IMR-90 (cell line): Measurements from ENCODE around the gene BANP. TPM values are rescaled to one million over a fixed set of nuclear protein-coding genes. Genes with fewer than 3 reads are reported as not detected.

Experiments used
- ATAC-seq: fragments of 200-7000 bp; cut with Tn5 transposase; 2 replicates; pipeline ENCODE4 v1.9.1; 2020; ENCODE audit warnings: low read depth, mild to moderate bottlenecking, moderate library complexity
- BruUV-seq: library from RNA; stranded (reverse); fragments of 400-500 nt; replicated peaks from 2 replicates; lab custom pipeline; 2021; lab: Mats Ljungman, UMichigan
- CTCF ChIA-PET: fragments of 300-600 bp; formaldehyde crosslinking; extraction: SDS; loops from one replicate; lab custom pipeline; 2021; ENCODE audit warnings: antibody characterized with exemption; lab: Yijun Ruan, JAX
- POLR2A ChIA-PET: fragments of 300-600 bp; sonication (Branson Sonifier 250); formaldehyde crosslinking; loops from one replicate; lab custom pipeline; 2022; ENCODE audit warnings: antibody characterized with exemption; ENCODE audit not compliant: unreplicated experiment; lab: Charles Lee
- DNase-seq: peaks from one replicate; pipeline ENCODE4 v3.0.0; 2013
- H2AFZ ChIP-seq: replicated peaks from 2 replicates; pipeline ENCODE3; 2013; ENCODE audit warnings: low read length, mild to moderate bottlenecking; ENCODE audit not compliant: poor library complexity
- H2AK5ac ChIP-seq: 2 replicates; pipeline ENCODE4 v1.6.1; 2013; ENCODE audit warnings: low read depth, low read length, inconsistent platforms
- H2AK9ac ChIP-seq: replicated peaks from 2 replicates; pipeline ENCODE3; 2013; ENCODE audit warnings: mild to moderate bottlenecking, low read depth, low read length, moderate library complexity; ENCODE audit not compliant: poor library complexity
- H2BK120ac ChIP-seq: 2 replicates; pipeline ENCODE4 v1.6.1; 2013; ENCODE audit warnings: low read depth, low read length, inconsistent platforms
- H2BK15ac ChIP-seq: 3 replicates; pipeline ENCODE4 v1.6.1; 2013; ENCODE audit warnings: low read depth, low read length, inconsistent platforms
- H2BK20ac ChIP-seq: 2 replicates; pipeline ENCODE4 v1.6.1; 2013; ENCODE audit warnings: low read depth, mild to moderate bottlenecking, inconsistent platforms, low read length, moderate library complexity
- H2BK5ac ChIP-seq: 2 replicates; pipeline ENCODE4 v1.6.1; 2013; ENCODE audit warnings: mild to moderate bottlenecking, low read depth, low read length, inconsistent platforms; ENCODE audit not compliant: poor library complexity, severe bottlenecking
- H3K14ac ChIP-seq: replicated peaks from 2 replicates; pipeline ENCODE4 v1.6.1; 2013; ENCODE audit warnings: low read depth, low read length, inconsistent platforms
- H3K18ac ChIP-seq: 2 replicates; pipeline ENCODE4 v1.6.1; 2013; ENCODE audit warnings: low read depth, low read length, control low read depth
- H3K23ac ChIP-seq: 2 replicates; pipeline ENCODE4 v1.6.1; 2013; ENCODE audit warnings: low read depth, low read length, inconsistent platforms
- H3K27ac ChIP-seq: 2 replicates; pipeline ENCODE4 v1.5.1; 2013; ENCODE audit warnings: mild to moderate bottlenecking, control low read depth, low read length; ENCODE audit not compliant: insufficient read depth
- H3K27me3 ChIP-seq: 2 replicates; pipeline ENCODE4 v1.6.1; 2013; ENCODE audit warnings: low read length; ENCODE audit not compliant: control insufficient read depth, insufficient read depth
- H3K36me3 ChIP-seq: 2 replicates; pipeline ENCODE4 v1.6.1; 2013; ENCODE audit warnings: low read length, mixed read lengths; ENCODE audit not compliant: control insufficient read depth, insufficient read depth
- H3K4ac ChIP-seq: 2 replicates; pipeline ENCODE4 v1.6.1; 2013; ENCODE audit warnings: low read depth, low read length, inconsistent platforms
- H3K4me1 ChIP-seq: 2 replicates; pipeline ENCODE4 v1.6.1; 2013; ENCODE audit warnings: low read length, mixed read lengths; ENCODE audit not compliant: control insufficient read depth, insufficient read depth
- H3K4me2 ChIP-seq: 2 replicates; pipeline ENCODE4 v1.6.1; 2013; ENCODE audit warnings: low read depth, mild to moderate bottlenecking, control low read depth, low read length, moderate library complexity
- H3K4me3 ChIP-seq: 2 replicates; pipeline ENCODE4 v1.5.1; 2013; ENCODE audit warnings: low read depth, mild to moderate bottlenecking, control low read depth, low read length, moderate library complexity; ENCODE audit not compliant: insufficient read depth
- H3K56ac ChIP-seq: 2 replicates; pipeline ENCODE4 v1.6.1; 2013; ENCODE audit warnings: low read length, inconsistent platforms; ENCODE audit not compliant: insufficient read depth; ENCODE audit errors: extremely low read depth
- H3K79me1 ChIP-seq, 2 experiments: 2 replicates each; pipeline ENCODE4 v1.6.1; 2013; ENCODE audit warnings: low read length in 2 of 2, inconsistent platforms in 1 of 2, low read depth in 1 of 2
- H3K9ac ChIP-seq: 2 replicates; pipeline ENCODE4 v1.6.1; 2013; ENCODE audit warnings: low read depth, low read length, control low read depth
- H3K9me1 ChIP-seq: 2 replicates; pipeline ENCODE4 v1.6.1; 2013; ENCODE audit warnings: low read length, inconsistent platforms; ENCODE audit not compliant: insufficient read depth
- H3K9me3 ChIP-seq: 2 replicates; pipeline ENCODE4 v1.6.1; 2013; ENCODE audit warnings: low read length; ENCODE audit not compliant: control insufficient read depth, insufficient read depth
- H4K20me1 ChIP-seq: 2 replicates; pipeline ENCODE4 v1.6.1; 2013; ENCODE audit warnings: low read length, inconsistent platforms; ENCODE audit not compliant: insufficient read depth
- H4K5ac ChIP-seq: 2 replicates; pipeline ENCODE4 v1.6.1; 2013; ENCODE audit warnings: mild to moderate bottlenecking, low read depth, low read length, control low read depth
- H4K8ac ChIP-seq, 2 experiments: 2 replicates each; pipeline ENCODE4 v1.6.1; 2013; ENCODE audit warnings: low read depth in 2 of 2, low read length in 2 of 2, control low read depth in 1 of 2, inconsistent platforms in 1 of 2
- H4K91ac ChIP-seq: 2 replicates; pipeline ENCODE4 v1.6.1; 2013; ENCODE audit warnings: low read depth, low read length, inconsistent platforms; ENCODE audit not compliant: insufficient read depth
- ELK1 ChIP-seq: fragments of 150-350 bp; IDR thresholded peaks from 2 replicates; pipeline ENCODE4 v1.6.1; 2016; ENCODE audit warnings: low read depth, mild to moderate bottlenecking, low read length, moderate library complexity, borderline replicate concordance
- WGBS, 2 experiments: methylation state at CpG; one replicate each; pipeline versions ENCODE4 v1.1.5 to v1.1.7; 2013; ENCODE audit warnings: missing lambda C conversion rate in 2 of 2; ENCODE audit not compliant: insufficient read length in 1 of 2; ENCODE audit errors: extremely low coverage in 2 of 2; 5-methylcytosine and 5-hydroxymethylcytosine counted together
- dilution Hi-C: fragments of 300-500 bp; cut with HindIII; formaldehyde crosslinking; loops from one replicate; pipeline ENCODE4 v1.14.3; 2018; ENCODE audit warnings: low sequenced_read_pairs; ENCODE audit not compliant: unreplicated experiment
- in situ Hi-C: fragments of 300-500 bp; cut with MboI; formaldehyde crosslinking; loops from 3 replicates; pipeline ENCODE4 v1.14.3; 2019; ENCODE audit warnings: low sequenced_read_pairs, inconsistent platforms, mixed read lengths
- intact Hi-C: fragments of 100-400 bp; cut with micrococcal nuclease; formaldehyde crosslinking; loops from 2 replicates; pipeline ENCODE4 v1.10.0; 2022
- polyA plus RNA-seq, 3 experiments: library from polyadenylated mRNA; depleted of rRNA; stranded (reverse); fragments of >200 nt; gene quantifications; 2 replicates each; pipeline ENCODE4 v1.2.3, GENCODE V29; 2012; ENCODE audit warnings: low replicate concordance in 1 of 3
- total RNA-seq: library from RNA; depleted of rRNA; stranded (reverse); fragments of >200 nt; gene quantifications from 2 replicates; pipeline ENCODE4 v1.2.3, GENCODE V29; 2012

BANP gene
- total and polyA plus RNA-seq, 2 of the 4 experiments (the other 2 are of a cell fraction): 17.4 to 17.9 TPM

DNA sequence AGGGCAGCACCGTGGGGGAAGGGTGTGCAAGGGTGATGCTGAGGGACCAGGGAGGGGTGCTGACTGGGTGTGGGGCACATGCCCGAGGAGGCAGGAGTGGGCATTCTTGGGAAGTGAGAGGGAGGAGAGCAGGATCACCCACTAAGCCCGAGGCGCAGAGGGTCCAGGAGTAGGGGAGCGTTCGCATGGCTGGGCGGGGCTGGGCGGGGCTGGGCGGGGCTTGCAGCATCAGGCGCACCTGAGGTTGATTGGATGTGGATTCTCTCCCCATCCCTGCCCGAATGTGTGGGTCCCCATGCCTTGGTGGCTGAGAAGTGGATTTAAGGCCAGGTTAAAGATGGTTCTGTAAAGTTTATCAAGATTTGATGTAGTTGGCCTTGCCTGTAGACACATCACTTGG lies 14.2 kb downstream of the BANP start:
- H3K9ac ChIP-seq: no peak overlapping the region
- H4K20me1 ChIP-seq: peaks cover 16% of the 10 kb centered on the region; the same call in 1 of the 2 replicates
- H4K5ac ChIP-seq: no peak overlapping the region
- 83% methylated on average over 3 of the region's 11 CpGs; no CpG with 5 or more reads in 1 of the 2 experiments for WGBS, 2 experiments
- no peak overlapping the region for H3K23ac ChIP-seq
- H3K9me1 ChIP-seq: peaks cover 17% of the 10 kb centered on the region
- peaks cover 30% of the 10 kb centered on the region for H3K4me1 ChIP-seq
- H3K36me3 ChIP-seq: no peaks in the 10 kb centered on the region
- H3K27ac ChIP-seq: no peak overlapping the region
- in situ Hi-C loops (no loop called here), intact Hi-C loops (no loop called here), dilution Hi-C loops (no loop called here)
- peaks cover 21 to 86% of the 10 kb centered on the region in 2 experiments for H3K79me1 ChIP-seq
- no peak overlapping the region for H2BK15ac ChIP-seq
- H3K4me3 ChIP-seq: no peak overlapping the region
- H2BK120ac ChIP-seq: no peak overlapping the region
- no peak for TF ChIP-seq ELK1
- no peak overlapping the region for H2BK5ac ChIP-seq
- DNase-seq (no peak), ATAC-seq (no peak)
- H4K8ac ChIP-seq: no peak overlapping the region
- no peak overlapping the region for H3K4me2 ChIP-seq
- BruUV-seq: no TSS peak
- no peak overlapping the region for H4K91ac ChIP-seq
- ChIA-PET POLR2A (no interaction called here), CTCF (no interaction called here)
- no peak overlapping the region for H2AK9ac ChIP-seq
- no peak overlapping the region for H3K56ac ChIP-seq
- no peaks in the 10 kb centered on the region for H3K27me3 ChIP-seq
- no peak overlapping the region for H3K18ac ChIP-seq
- no peak overlapping the region for H2BK20ac ChIP-seq
- no peak overlapping the region for H2AFZ ChIP-seq
- H3K9me3 ChIP-seq: no peaks in the 10 kb centered on the region
- H3K14ac ChIP-seq: no peak overlapping the region
- H2AK5ac ChIP-seq: peak overlapping the region; percentile 40; the same call in 1 of the 2 replicates
- H3K4ac ChIP-seq: no peak overlapping the region
